Astrocyte (in vitro differentiated cells and primary cell): Measurements from ENCODE around the gene TMEM107. TPM values are rescaled to one million over a fixed set of nuclear protein-coding genes. Genes with fewer than 3 reads are reported as not detected.

Experiments used
- DNase-seq: peaks from one replicate; pipeline ENCODE4 v3.0.0-alpha.2; 2010; ENCODE audit warnings: low read depth
- FAIRE-seq: peaks from 2 replicates; lab custom pipeline; 2011; peaks lifted over from hg19 to GRCh38; lab: Jason Lieb, UNC
- H2AFZ ChIP-seq: 2 replicates; pipeline ENCODE4 v1.6.0; 2012; ENCODE audit warnings: low read depth, low read length, inconsistent platforms
- H3K27ac ChIP-seq: 2 replicates; pipeline ENCODE4 v1.5.1; 2011; ENCODE audit warnings: low read depth, low read length, inconsistent platforms
- H3K27me3 ChIP-seq: 2 replicates; pipeline ENCODE4 v1.6.0; 2011; ENCODE audit warnings: low read length, inconsistent platforms; ENCODE audit not compliant: insufficient read depth
- H3K36me3 ChIP-seq: 2 replicates; pipeline ENCODE4 v1.5.1; 2011; ENCODE audit warnings: low read length, inconsistent platforms; ENCODE audit not compliant: insufficient read depth
- H3K4me1 ChIP-seq: 2 replicates; pipeline ENCODE4 v1.5.1; 2011; ENCODE audit warnings: low read length, inconsistent platforms; ENCODE audit not compliant: insufficient read depth
- H3K4me2 ChIP-seq: 2 replicates; pipeline ENCODE4 v1.6.0; 2012; ENCODE audit warnings: low read length, inconsistent platforms
- H3K4me3 ChIP-seq: 2 replicates; pipeline ENCODE4 v1.5.1; 2011; ENCODE audit warnings: low read depth, mild to moderate bottlenecking, low read length, inconsistent platforms; ENCODE audit not compliant: insufficient read depth
- H3K79me2 ChIP-seq: 2 replicates; pipeline ENCODE4 v1.6.0; 2012; ENCODE audit warnings: mild to moderate bottlenecking, low read length, inconsistent platforms; ENCODE audit not compliant: insufficient read depth
- H3K9ac ChIP-seq: 2 replicates; pipeline ENCODE4 v1.6.0; 2012; ENCODE audit warnings: mild to moderate bottlenecking, low read length, inconsistent platforms
- H3K9me3 ChIP-seq: 2 replicates; pipeline ENCODE4 v1.5.1; 2012; ENCODE audit warnings: low read depth, mild to moderate bottlenecking, low read length, inconsistent platforms; ENCODE audit not compliant: insufficient read depth
- H4K20me1 ChIP-seq: 2 replicates; pipeline ENCODE4 v1.6.0; 2012; ENCODE audit warnings: low read length, inconsistent platforms; ENCODE audit not compliant: insufficient read depth
- H3K27ac Mint-ChIP-seq: one replicate; pipeline ENCODE4 v1.8.0; 2021; ENCODE audit warnings: mild to moderate bottlenecking, mixed read lengths; ENCODE audit not compliant: unreplicated experiment
- H3K27me3 Mint-ChIP-seq: one replicate; pipeline ENCODE4 v1.8.0; 2021; ENCODE audit warnings: low read depth, mixed read lengths; ENCODE audit not compliant: unreplicated experiment
- H3K36me3 Mint-ChIP-seq: one replicate; pipeline ENCODE4 v1.8.0; 2021; ENCODE audit warnings: low read depth, mixed read lengths; ENCODE audit not compliant: unreplicated experiment
- H3K4me1 Mint-ChIP-seq: one replicate; pipeline ENCODE4 v1.8.0; 2021; ENCODE audit warnings: low read depth, mixed read lengths; ENCODE audit not compliant: unreplicated experiment
- H3K4me3 Mint-ChIP-seq: one replicate; pipeline ENCODE4 v1.8.0; 2021; ENCODE audit warnings: mild to moderate bottlenecking, moderate library complexity, mixed read lengths; ENCODE audit not compliant: unreplicated experiment
- H3K9me3 Mint-ChIP-seq: one replicate; pipeline ENCODE4 v1.8.0; 2021; ENCODE audit warnings: mild to moderate bottlenecking, mixed read lengths; ENCODE audit not compliant: unreplicated experiment
- EZH2 ChIP-seq: IDR thresholded peaks from 2 replicates; pipeline ENCODE4 v1.6.1; 2012; ENCODE audit warnings: mild to moderate bottlenecking, low read length, inconsistent platforms; ENCODE audit not compliant: insufficient read depth
- total RNA-seq: library from RNA; stranded (reverse); gene quantifications from 2 replicates; pipeline ENCODE4 v1.2.1, GENCODE V29; 2021
- TF ChIP-seq, protein P1 (sequence below): IDR thresholded peaks from 2 replicates; pipeline ENCODE4 v1.5.1; 2011; ENCODE audit warnings: low read depth, mild to moderate bottlenecking, inconsistent platforms, low read length, moderate library complexity; ENCODE audit not compliant: insufficient read depth

TMEM107 gene
- total RNA-seq, 1 donor from 2014 or later, result 9.4 TPM

DNA sequence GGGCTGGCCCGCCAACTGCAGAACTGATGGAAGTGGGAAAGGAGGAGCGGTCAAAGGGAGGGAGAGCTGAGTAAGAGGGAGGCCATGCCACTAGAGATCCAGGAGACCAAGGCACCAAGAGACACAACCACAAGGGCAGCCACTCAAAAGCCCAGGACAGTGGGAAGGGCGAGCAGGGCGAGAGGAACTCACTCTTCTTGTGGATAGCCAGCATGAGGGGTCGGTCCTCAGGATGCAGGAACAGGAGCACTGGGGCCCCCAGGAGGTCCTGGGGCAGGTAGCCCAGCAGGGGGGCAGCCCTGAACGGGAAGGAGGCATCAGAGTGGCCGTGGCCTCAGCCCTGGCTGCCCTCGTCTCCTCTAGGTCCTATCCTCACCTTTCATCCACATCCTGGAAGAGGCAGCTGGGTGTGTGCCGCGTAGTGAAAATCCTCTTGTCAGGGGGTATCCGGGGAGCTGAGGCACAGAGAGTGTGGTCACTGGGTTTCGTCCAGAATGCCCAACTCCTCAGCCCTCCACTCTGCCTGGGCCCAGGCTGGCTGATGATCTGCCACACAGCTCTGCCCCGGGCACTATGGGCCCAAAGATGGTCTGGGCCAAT lies 28.3 kb downstream of the TMEM107 start:
- no peaks in the 10 kb centered on the region for H3K27me3 Mint-ChIP-seq
- H3K4me3 Mint-ChIP-seq, result no peak overlapping the region
- TF ChIP-seq EZH2, result no peak
- TF ChIP-seq, protein P1, sequence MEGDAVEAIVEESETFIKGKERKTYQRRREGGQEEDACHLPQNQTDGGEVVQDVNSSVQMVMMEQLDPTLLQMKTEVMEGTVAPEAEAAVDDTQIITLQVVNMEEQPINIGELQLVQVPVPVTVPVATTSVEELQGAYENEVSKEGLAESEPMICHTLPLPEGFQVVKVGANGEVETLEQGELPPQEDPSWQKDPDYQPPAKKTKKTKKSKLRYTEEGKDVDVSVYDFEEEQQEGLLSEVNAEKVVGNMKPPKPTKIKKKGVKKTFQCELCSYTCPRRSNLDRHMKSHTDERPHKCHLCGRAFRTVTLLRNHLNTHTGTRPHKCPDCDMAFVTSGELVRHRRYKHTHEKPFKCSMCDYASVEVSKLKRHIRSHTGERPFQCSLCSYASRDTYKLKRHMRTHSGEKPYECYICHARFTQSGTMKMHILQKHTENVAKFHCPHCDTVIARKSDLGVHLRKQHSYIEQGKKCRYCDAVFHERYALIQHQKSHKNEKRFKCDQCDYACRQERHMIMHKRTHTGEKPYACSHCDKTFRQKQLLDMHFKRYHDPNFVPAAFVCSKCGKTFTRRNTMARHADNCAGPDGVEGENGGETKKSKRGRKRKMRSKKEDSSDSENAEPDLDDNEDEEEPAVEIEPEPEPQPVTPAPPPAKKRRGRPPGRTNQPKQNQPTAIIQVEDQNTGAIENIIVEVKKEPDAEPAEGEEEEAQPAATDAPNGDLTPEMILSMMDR, result no peak
- Histone ChIP-seq H3K79me2 (peaks cover 4% of the 10 kb centered on the region), H3K36me3 (peaks cover 3% of the 10 kb centered on the region), H3K9me3 (no peaks in the 10 kb centered on the region), H4K20me1 (peaks cover 13% of the 10 kb centered on the region), H3K9ac (no peak overlapping the region), H3K27me3 (no peaks in the 10 kb centered on the region), H3K4me2 (no peak overlapping the region), H2AFZ (no peak overlapping the region), H3K4me1 (peaks cover 22% of the 10 kb centered on the region), H3K4me3 (no peak overlapping the region), H3K27ac (no peak overlapping the region)
- H3K9me3 Mint-ChIP-seq, result peaks cover 2% of the 10 kb centered on the region
- H3K36me3 Mint-ChIP-seq, result peaks cover 29% of the 10 kb centered on the region
- FAIRE-seq (no peak), DNase-seq (no peak)
- peaks cover 4% of the 10 kb centered on the region for H3K4me1 Mint-ChIP-seq
- no peak overlapping the region for H3K27ac Mint-ChIP-seq

DNA sequence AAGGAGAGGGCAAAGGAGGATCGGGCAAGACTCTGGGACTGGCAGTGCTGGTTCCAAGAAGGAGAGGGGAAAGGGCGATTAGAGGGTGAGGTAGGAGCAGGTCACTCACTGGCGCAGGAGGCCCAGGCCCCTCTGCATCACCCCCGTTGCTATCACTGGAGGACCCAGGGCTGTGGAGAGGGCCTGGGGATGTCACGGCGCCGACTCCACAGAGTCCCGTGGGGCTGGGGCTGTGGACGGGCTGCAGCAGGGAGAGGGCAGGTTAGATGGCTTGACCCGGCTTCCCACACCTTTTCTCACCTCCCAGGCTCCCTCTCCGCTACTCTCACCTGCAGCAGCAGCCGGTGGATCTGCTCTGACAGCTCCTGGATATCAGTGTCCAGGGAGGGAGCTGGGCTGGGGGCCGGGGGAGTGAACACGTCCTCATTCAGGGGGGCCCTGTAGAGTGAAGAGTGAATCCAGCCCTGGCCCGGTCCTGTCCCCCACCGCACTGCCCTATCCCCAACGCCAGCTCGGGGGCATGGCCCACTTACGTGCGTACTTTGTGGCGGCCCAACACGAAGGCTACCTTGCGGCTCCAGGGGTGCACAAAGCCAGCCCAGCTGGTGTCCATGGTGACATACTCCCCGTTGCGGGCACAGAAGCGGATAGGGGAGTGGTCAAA lies 28.9 kb downstream of the TMEM107 start:
- Mint-ChIP-seq H3K36me3 (peaks cover 29% of the 10 kb centered on the region), H3K27me3 (no peaks in the 10 kb centered on the region), H3K4me1 (no peaks in the 10 kb centered on the region), H3K4me3 (no peak overlapping the region), H3K27ac (no peak overlapping the region), H3K9me3 (peaks cover 2% of the 10 kb centered on the region)
- Histone ChIP-seq H2AFZ (no peak overlapping the region), H3K4me2 (no peak overlapping the region), H3K4me1 (peaks cover 16% of the 10 kb centered on the region), H3K27ac (no peak overlapping the region), H3K27me3 (no peaks in the 10 kb centered on the region), H3K36me3 (peaks cover 3% of the 10 kb centered on the region), H3K4me3 (no peak overlapping the region), H3K79me2 (peaks cover 4% of the 10 kb centered on the region), H3K9ac (no peak overlapping the region), H4K20me1 (peaks cover 11% of the 10 kb centered on the region), H3K9me3 (no peaks in the 10 kb centered on the region)
- no peak for DNase-seq
- TF ChIP-seq, protein P1, result no peak
- TF ChIP-seq EZH2, result no peak
- FAIRE-seq, result no peak
